HEK293 (cell line): ENCODE measurements around the gene GM2A.

Source experiments
- CTCF ChIA-PET: fragments of 350-600 bp; formaldehyde crosslinking; extraction: SDS; loops from one replicate; lab custom pipeline; 2021; ENCODE audit warnings: antibody characterized with exemption; lab: Yijun Ruan, JAX
- POLR2A ChIA-PET: fragments of 300-600 bp; formaldehyde crosslinking; extraction: SDS; loops from one replicate; lab custom pipeline; 2020; ENCODE audit warnings: antibody characterized with exemption, inconsistent platforms; lab: Yijun Ruan, JAX
- H3K27ac ChIP-seq: fragments of 200-500 bp; sonication (Bioruptor generic); 2 replicates; pipeline ENCODE4 v1.5.1; 2014; ENCODE audit warnings: low read depth, low read length, control low read depth, inconsistent platforms; ENCODE audit errors: extremely low read depth
- H3K36me3 ChIP-seq, 2 experiments: fragments of 200-500 bp in 1 of 2; sonication (Bioruptor generic) in 1 of 2; 1 replicate in 1 of 2; 2 replicates in 1 of 2; pipeline ENCODE4 v1.5.1; 2014 to 2017; ENCODE audit warnings: inconsistent platforms in 2 of 2, low read length in 2 of 2; ENCODE audit not compliant: control insufficient read depth in 2 of 2, insufficient read depth in 1 of 2
- H3K4me1 ChIP-seq: fragments of 200-500 bp; sonication (Bioruptor generic); 2 replicates; pipeline ENCODE4 v1.5.1; 2014; ENCODE audit warnings: mild to moderate bottlenecking, low read length, inconsistent platforms; ENCODE audit not compliant: control insufficient read depth, insufficient read depth
- H3K4me3 ChIP-seq: 2 replicates; pipeline ENCODE4 v1.5.1; 2011; ENCODE audit warnings: low read depth, mild to moderate bottlenecking, control low read depth, low read length, moderate library complexity
- H3K9me3 ChIP-seq: fragments of 200-500 bp; sonication (Bioruptor generic); 2 replicates; pipeline ENCODE4 v1.5.1; 2014; ENCODE audit warnings: low read depth, low read length, inconsistent platforms; ENCODE audit not compliant: control insufficient read depth, insufficient read depth
- KLF1 ChIP-seq: fragments of 450-650 bp; formaldehyde crosslinking; IDR thresholded peaks from 2 replicates; pipeline ENCODE4 v1.5.1; 2016; ENCODE audit warnings: missing biosample characterization, missing genetic modification characterization
- OVOL3 ChIP-seq: fragments of 450-650 bp; formaldehyde crosslinking; IDR thresholded peaks from 2 replicates; pipeline ENCODE4 v1.5.1; 2016; ENCODE audit warnings: missing biosample characterization, missing genetic modification characterization
- ZBTB21 ChIP-seq: fragments of 450-650 bp; formaldehyde crosslinking; IDR thresholded peaks from 2 replicates; pipeline ENCODE4 v1.5.1; 2017; ENCODE audit warnings: missing biosample characterization, missing genetic modification characterization
- ZFHX2 ChIP-seq: fragments of 450-650 bp; formaldehyde crosslinking; conservative IDR thresholded peaks from 2 replicates; pipeline ENCODE4 v1.5.1; 2016; ENCODE audit warnings: missing biosample characterization, missing genetic modification characterization
- ZFP37 ChIP-seq: fragments of 450-650 bp; formaldehyde crosslinking; IDR thresholded peaks from 2 replicates; pipeline ENCODE4 v1.5.1; 2016; ENCODE audit warnings: missing biosample characterization, missing genetic modification characterization
- ZNF23 ChIP-seq: fragments of 450-650 bp; formaldehyde crosslinking; IDR thresholded peaks from 2 replicates; pipeline ENCODE4 v1.5.1; 2016; ENCODE audit warnings: missing biosample characterization, missing genetic modification characterization, borderline replicate concordance
- ZNF274 ChIP-seq, 2 experiments: fragments of 200-500 bp in 1 of 2; fragments of 450-650 bp in 1 of 2; sonication (Bioruptor generic) in 1 of 2; formaldehyde crosslinking in 1 of 2; IDR thresholded peaks; 2 replicates each; pipeline versions ENCODE4 v1.5.1 to v1.6.1; 2014 to 2016; ENCODE audit warnings: borderline replicate concordance in 1 of 2, inconsistent platforms in 1 of 2, low read length in 1 of 2, missing biosample characterization in 1 of 2, missing genetic modification characterization in 1 of 2
- ZNF341 ChIP-seq: fragments of 450-650 bp; formaldehyde crosslinking; IDR thresholded peaks from 2 replicates; pipeline ENCODE4; 2016; ENCODE audit warnings: low read depth, missing biosample characterization, missing genetic modification characterization
- ZNF354C ChIP-seq: fragments of 450-650 bp; formaldehyde crosslinking; IDR thresholded peaks from 2 replicates; pipeline ENCODE4 v1.5.1; 2016; ENCODE audit warnings: missing biosample characterization, missing genetic modification characterization, low read depth, borderline replicate concordance
- ZNF501 ChIP-seq: fragments of 450-650 bp; formaldehyde crosslinking; IDR thresholded peaks from 2 replicates; pipeline ENCODE4 v1.5.1; 2016; ENCODE audit warnings: missing biosample characterization, missing genetic modification characterization
- ZNF585B ChIP-seq: fragments of 450-650 bp; formaldehyde crosslinking; IDR thresholded peaks from 2 replicates; pipeline ENCODE4 v1.5.1; 2016; ENCODE audit warnings: missing biosample characterization, missing genetic modification characterization
- ZNF626 ChIP-seq: fragments of 450-650 bp; sonication (Bioruptor Pico); formaldehyde crosslinking; IDR thresholded peaks from 2 replicates; pipeline ENCODE4 v1.5.1; 2018; ENCODE audit warnings: missing biosample characterization, missing genetic modification characterization, inconsistent platforms
- ZNF701 ChIP-seq: fragments of 450-650 bp; formaldehyde crosslinking; IDR thresholded peaks from 2 replicates; pipeline ENCODE4 v1.5.1; 2016; ENCODE audit warnings: missing biosample characterization, missing genetic modification characterization
- ZNF843 ChIP-seq: fragments of 450-650 bp; formaldehyde crosslinking; IDR thresholded peaks from 2 replicates; pipeline ENCODE4 v1.5.1; 2016; ENCODE audit warnings: missing biosample characterization, missing genetic modification characterization
- TF ChIP-seq, protein P1 (sequence below): fragments of 450-650 bp; formaldehyde crosslinking; IDR thresholded peaks from 2 replicates; pipeline ENCODE4 v1.5.1; 2016; ENCODE audit warnings: missing biosample characterization, missing genetic modification characterization
- TF ChIP-seq, protein P2 (sequence below): fragments of 450-650 bp; formaldehyde crosslinking; IDR thresholded peaks from 2 replicates; pipeline ENCODE4 v1.5.1; 2017; ENCODE audit warnings: missing biosample characterization, missing genetic modification characterization
- TF ChIP-seq, protein P3 (sequence below): fragments of 450-650 bp; formaldehyde crosslinking; IDR thresholded peaks from 2 replicates; pipeline ENCODE4 v1.5.1; 2016; ENCODE audit warnings: missing biosample characterization, missing genetic modification characterization
- TF ChIP-seq, protein P4 (sequence below): fragments of 450-650 bp; formaldehyde crosslinking; IDR thresholded peaks from 2 replicates; pipeline ENCODE4 v1.5.1; 2017; ENCODE audit warnings: missing biosample characterization, mild to moderate bottlenecking, missing genetic modification characterization, moderate library complexity
- TF ChIP-seq, protein P5 (sequence below): fragments of 450-650 bp; formaldehyde crosslinking; IDR thresholded peaks from 2 replicates; pipeline ENCODE4 v1.5.1; 2016; ENCODE audit warnings: missing biosample characterization, missing genetic modification characterization

Gene GM2A

DNA sequence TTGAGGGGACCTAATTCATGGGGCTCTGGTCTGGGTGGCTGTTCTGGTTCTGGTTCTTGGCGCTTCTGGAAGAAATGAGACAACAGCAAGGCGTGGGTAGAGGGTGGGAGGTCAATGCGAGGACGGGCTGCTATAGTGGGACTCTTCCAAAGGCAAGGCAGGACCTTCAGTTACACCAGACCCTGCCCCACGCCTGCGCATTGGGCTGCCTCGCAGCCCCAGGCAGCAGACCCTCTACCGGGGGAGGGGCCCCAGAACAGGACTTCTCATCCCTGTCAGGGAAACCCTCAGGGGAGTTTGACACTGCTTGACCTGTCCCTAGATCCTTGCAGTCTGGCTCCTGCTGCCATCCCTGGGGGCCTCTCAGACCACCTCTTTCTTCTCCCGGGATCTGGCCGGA lies 47.6 kb upstream of the GM2A start:
- Histone ChIP-seq H3K9me3 (no peaks in the 10 kb centered on the region), H3K4me3 (no peak overlapping the region), H3K4me1 (no peaks in the 10 kb centered on the region), H3K36me3 (peaks cover 0 to 6% of the 10 kb centered on the region in 2 experiments; a peak in 1 of 3 replicates), H3K27ac (no peak overlapping the region)
- ChIA-PET CTCF (interaction anchor here (1.1 kb wide), 1 partner anchor 32 kb away, joined by 4 read pairs; no protein-coding TSS in a partner anchor), POLR2A (no interaction called here)
- TF ChIP-seq ZNF23 (tag by site-specific recombination) (no peak), ZFP37 (no peak), ZNF341 (tag by site-specific recombination) (no peak), KLF1 (tag by site-specific recombination) (no peak), ZFHX2 (tag by site-specific recombination) (no peak), ZNF626 (tag by site-specific recombination) (no peak), ZNF843 (tag by site-specific recombination) (no peak), ZBTB21 (tag by site-specific recombination) (no peak)
- TF ChIP-seq, protein P1, sequence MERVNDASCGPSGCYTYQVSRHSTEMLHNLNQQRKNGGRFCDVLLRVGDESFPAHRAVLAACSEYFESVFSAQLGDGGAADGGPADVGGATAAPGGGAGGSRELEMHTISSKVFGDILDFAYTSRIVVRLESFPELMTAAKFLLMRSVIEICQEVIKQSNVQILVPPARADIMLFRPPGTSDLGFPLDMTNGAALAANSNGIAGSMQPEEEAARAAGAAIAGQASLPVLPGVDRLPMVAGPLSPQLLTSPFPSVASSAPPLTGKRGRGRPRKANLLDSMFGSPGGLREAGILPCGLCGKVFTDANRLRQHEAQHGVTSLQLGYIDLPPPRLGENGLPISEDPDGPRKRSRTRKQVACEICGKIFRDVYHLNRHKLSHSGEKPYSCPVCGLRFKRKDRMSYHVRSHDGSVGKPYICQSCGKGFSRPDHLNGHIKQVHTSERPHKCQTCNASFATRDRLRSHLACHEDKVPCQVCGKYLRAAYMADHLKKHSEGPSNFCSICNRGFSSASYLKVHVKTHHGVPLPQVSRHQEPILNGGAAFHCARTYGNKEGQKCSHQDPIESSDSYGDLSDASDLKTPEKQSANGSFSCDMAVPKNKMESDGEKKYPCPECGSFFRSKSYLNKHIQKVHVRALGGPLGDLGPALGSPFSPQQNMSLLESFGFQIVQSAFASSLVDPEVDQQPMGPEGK (tag by site-specific recombination) = no peak
- TF ChIP-seq, protein P2, sequence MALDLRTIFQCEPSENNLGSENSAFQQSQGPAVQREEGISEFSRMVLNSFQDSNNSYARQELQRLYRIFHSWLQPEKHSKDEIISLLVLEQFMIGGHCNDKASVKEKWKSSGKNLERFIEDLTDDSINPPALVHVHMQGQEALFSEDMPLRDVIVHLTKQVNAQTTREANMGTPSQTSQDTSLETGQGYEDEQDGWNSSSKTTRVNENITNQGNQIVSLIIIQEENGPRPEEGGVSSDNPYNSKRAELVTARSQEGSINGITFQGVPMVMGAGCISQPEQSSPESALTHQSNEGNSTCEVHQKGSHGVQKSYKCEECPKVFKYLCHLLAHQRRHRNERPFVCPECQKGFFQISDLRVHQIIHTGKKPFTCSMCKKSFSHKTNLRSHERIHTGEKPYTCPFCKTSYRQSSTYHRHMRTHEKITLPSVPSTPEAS (tag by site-specific recombination) = no peak

DNA sequence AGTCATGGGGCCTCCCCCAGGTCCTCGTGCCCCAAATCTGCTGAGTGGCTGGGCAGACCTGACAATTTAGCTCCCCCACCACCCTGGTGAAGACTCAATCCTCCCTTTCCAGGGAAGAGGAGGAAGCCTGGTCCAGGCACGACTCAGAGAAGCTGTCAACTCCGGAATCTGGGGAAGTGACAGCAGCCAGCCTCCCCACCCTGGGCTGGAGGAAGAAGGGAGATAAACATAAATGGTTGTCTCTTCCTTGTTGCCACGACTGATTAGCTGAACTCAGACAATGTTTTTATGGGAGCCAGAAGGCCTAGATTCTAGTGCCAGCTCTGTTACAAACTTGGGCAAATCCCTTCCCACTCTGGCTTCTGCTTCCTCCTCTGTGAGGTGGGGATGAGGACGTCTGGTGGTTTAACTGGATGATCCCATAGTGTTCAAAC lies 44.5 kb upstream of the GM2A start:
- CTCF ChIA-PET = interaction anchor here (1.2 to 1.5 kb wide), 3 partner anchors 31 to 82 kb away, joined by 4 to 5 read pairs (median 5); no protein-coding TSS in a partner anchor
- Histone ChIP-seq H3K4me1 (no peaks in the 10 kb centered on the region), H3K9me3 (no peaks in the 10 kb centered on the region), H3K27ac (no peak overlapping the region), H3K4me3 (no peak overlapping the region), H3K36me3 (no peaks in the 10 kb centered on the region)
- TF ChIP-seq ZNF274 (IDR thresholded peaks at IDR 0.05; ENCODE audit: low read length) (no peak), ZNF274 (tag by site-specific recombination; IDR thresholded peaks at IDR 0.05; ENCODE audit: borderline replicate concordance) (no peak), ZNF585B (tag by site-specific recombination) (no peak), ZNF701 (tag by site-specific recombination) (no peak), ZNF354C (tag by site-specific recombination) (no peak), ZNF501 (no peak), OVOL3 (tag by site-specific recombination) (no peak)
- TF ChIP-seq, protein P3, sequence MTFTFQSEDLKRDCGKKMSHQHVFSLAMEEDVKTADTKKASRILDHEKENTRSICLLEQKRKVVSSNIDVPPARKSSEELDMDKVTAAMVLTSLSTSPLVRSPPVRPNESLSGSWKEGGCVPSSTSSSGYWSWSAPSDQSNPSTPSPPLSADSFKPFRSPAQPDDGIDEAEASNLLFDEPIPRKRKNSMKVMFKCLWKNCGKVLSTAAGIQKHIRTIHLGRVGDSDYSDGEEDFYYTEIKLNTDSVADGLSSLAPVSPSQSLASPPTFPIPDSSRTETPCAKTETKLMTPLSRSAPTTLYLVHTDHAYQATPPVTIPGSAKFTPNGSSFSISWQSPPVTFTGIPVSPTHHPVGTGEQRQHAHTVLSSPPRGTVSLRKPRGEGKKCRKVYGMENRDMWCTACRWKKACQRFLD (tag by site-specific recombination) = no peak
- TF ChIP-seq, protein P4, sequence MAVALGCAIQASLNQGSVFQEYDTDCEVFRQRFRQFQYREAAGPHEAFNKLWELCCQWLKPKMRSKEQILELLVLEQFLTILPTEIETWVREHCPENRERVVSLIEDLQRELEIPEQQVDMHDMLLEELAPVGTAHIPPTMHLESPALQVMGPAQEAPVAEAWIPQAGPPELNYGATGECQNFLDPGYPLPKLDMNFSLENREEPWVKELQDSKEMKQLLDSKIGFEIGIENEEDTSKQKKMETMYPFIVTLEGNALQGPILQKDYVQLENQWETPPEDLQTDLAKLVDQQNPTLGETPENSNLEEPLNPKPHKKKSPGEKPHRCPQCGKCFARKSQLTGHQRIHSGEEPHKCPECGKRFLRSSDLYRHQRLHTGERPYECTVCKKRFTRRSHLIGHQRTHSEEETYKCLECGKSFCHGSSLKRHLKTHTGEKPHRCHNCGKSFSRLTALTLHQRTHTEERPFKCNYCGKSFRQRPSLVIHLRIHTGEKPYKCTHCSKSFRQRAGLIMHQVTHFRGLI (tag by site-specific recombination) = no peak
- TF ChIP-seq, protein P5, sequence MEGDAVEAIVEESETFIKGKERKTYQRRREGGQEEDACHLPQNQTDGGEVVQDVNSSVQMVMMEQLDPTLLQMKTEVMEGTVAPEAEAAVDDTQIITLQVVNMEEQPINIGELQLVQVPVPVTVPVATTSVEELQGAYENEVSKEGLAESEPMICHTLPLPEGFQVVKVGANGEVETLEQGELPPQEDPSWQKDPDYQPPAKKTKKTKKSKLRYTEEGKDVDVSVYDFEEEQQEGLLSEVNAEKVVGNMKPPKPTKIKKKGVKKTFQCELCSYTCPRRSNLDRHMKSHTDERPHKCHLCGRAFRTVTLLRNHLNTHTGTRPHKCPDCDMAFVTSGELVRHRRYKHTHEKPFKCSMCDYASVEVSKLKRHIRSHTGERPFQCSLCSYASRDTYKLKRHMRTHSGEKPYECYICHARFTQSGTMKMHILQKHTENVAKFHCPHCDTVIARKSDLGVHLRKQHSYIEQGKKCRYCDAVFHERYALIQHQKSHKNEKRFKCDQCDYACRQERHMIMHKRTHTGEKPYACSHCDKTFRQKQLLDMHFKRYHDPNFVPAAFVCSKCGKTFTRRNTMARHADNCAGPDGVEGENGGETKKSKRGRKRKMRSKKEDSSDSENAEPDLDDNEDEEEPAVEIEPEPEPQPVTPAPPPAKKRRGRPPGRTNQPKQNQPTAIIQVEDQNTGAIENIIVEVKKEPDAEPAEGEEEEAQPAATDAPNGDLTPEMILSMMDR = no peak
- POLR2A ChIA-PET = no interaction called here
